ENCODE measurements around the gene TMEM132D. TPM values are rescaled to one million over a fixed set of nuclear protein-coding genes. Genes with fewer than 3 reads are reported as not detected.

Gene TMEM132D
- total RNA-seq, 1 donor from 2014 or later, result not detected

GRCh38 chr12:129378496-129378895, 525.3 kb downstream of the TMEM132D start:
- Histone ChIP-seq H3K9me3 (no peaks in the 10 kb centered on the region), H3K4me3 (no peak overlapping the region), H3K27me3 (no peaks in the 10 kb centered on the region), H3K36me3 (no peaks in the 10 kb centered on the region), H3K27ac (no peak overlapping the region), H3K4me1 (no peaks in the 10 kb centered on the region)
- no peak for DNase-seq (ENCODE audit: extremely low spot score in 2 of 2)
- TF ChIP-seq POLR2AphosphoS5 (IDR thresholded peaks at IDR 0.05; ENCODE audit: insufficient read depth in 1 of 2, low read depth in 1 of 2) (no peak), POLR2A (IDR thresholded peaks at IDR 0.05) (no peak), CTCF (IDR thresholded peaks at IDR 0.05) (no peak)
- intact Hi-C loops (cut with DNase I), result no loop called here

- intact Hi-C loops (cut with DNase I), result no loop called here
- H3K27me3 ChIP-seq, result no peaks in the 10 kb centered on the region
- TF ChIP-seq CTCF (IDR thresholded peaks at IDR 0.05), result no peak
- TF ChIP-seq POLR2AphosphoS5 (IDR thresholded peaks at IDR 0.05; ENCODE audit: insufficient read depth in 1 of 2, low read depth in 1 of 2), result no peak
Measured at GRCh38 chr12:129373746-129374145, 530.1 kb downstream of the TMEM132D start.

GRCh38 chr12:129372876-129373275, 530.9 kb downstream of the TMEM132D start:
- no peak for DNase-seq (ENCODE audit: extremely low spot score in 2 of 2)
- Histone ChIP-seq H3K4me3 (no peak overlapping the region), H3K36me3 (no peaks in the 10 kb centered on the region), H3K9me3 (no peaks in the 10 kb centered on the region), H3K27me3 (no peaks in the 10 kb centered on the region), H3K27ac (no peak overlapping the region), H3K4me1 (no peaks in the 10 kb centered on the region)
- no peak for TF ChIP-seq POLR2A (IDR thresholded peaks at IDR 0.05)
- no peak for TF ChIP-seq POLR2AphosphoS5 (IDR thresholded peaks at IDR 0.05; ENCODE audit: insufficient read depth in 1 of 2, low read depth in 1 of 2)
- no peak for TF ChIP-seq CTCF (IDR thresholded peaks at IDR 0.05)
- intact Hi-C loops (cut with DNase I), result no loop called here

More at GRCh38 chr12:129373746-129374145, 530.1 kb downstream of the TMEM132D start:
- Histone ChIP-seq H3K4me1 (no peaks in the 10 kb centered on the region), H3K27ac (no peak overlapping the region), H3K36me3 (no peaks in the 10 kb centered on the region), H3K4me3 (no peak overlapping the region), H3K9me3 (no peaks in the 10 kb centered on the region)
- DNase-seq (ENCODE audit: extremely low spot score in 2 of 2), result no peak

- no peaks in the 10 kb centered on the region for H3K4me1 ChIP-seq
- intact Hi-C loops (cut with DNase I), result no loop called here
- no peak overlapping the region for H3K27ac ChIP-seq
- TF ChIP-seq POLR2AphosphoS5 (IDR thresholded peaks at IDR 0.05; ENCODE audit: insufficient read depth in 1 of 2, low read depth in 1 of 2) (no peak), CTCF (IDR thresholded peaks at IDR 0.05) (no peak), POLR2A (IDR thresholded peaks at IDR 0.05) (no peak)
- H3K27me3 ChIP-seq, result no peaks in the 10 kb centered on the region
- DNase-seq (ENCODE audit: extremely low spot score in 2 of 2), result no peak
- H3K9me3 ChIP-seq, result no peaks in the 10 kb centered on the region
- no peaks in the 10 kb centered on the region for H3K36me3 ChIP-seq
- H3K4me3 ChIP-seq, result no peak overlapping the region
Measured at GRCh38 chr12:129372348-129372747, 531.5 kb downstream of the TMEM132D start.

GRCh38 chr12:129371268-129371667, 532.6 kb downstream of the TMEM132D start:
- Histone ChIP-seq H3K27ac (no peak overlapping the region), H3K36me3 (no peaks in the 10 kb centered on the region)

More at GRCh38 chr12:129371268-129371667, 532.6 kb downstream of the TMEM132D start:
- Histone ChIP-seq H3K27me3 (no peaks in the 10 kb centered on the region), H3K4me3 (no peak overlapping the region), H3K9me3 (no peaks in the 10 kb centered on the region), H3K4me1 (no peaks in the 10 kb centered on the region)
- no peak for DNase-seq (ENCODE audit: extremely low spot score in 2 of 2)
- no peak for TF ChIP-seq POLR2AphosphoS5 (IDR thresholded peaks at IDR 0.05; ENCODE audit: insufficient read depth in 1 of 2, low read depth in 1 of 2)
- no peak for TF ChIP-seq POLR2A (IDR thresholded peaks at IDR 0.05)
- no peak for TF ChIP-seq CTCF (IDR thresholded peaks at IDR 0.05)
- intact Hi-C loops (cut with DNase I), result no loop called here

All from vagina (tissue), 2 donors.